GM18508 (cell line): ENCODE results near the gene CEBPZOS.

Experiments used
- ATAC-seq: cut with Tn5 transposase; IDR thresholded peaks from one replicate; pipeline ENCODE4 v1.9.1; 2021; ENCODE audit warnings: moderate number of reproducible peaks; ENCODE audit not compliant: insufficient read depth, unreplicated experiment

Gene CEBPZOS

GRCh38 chr2:37196320-37197195 lies at the start of gene CEBPZOS:
CEBPZOS (plus strand) TSS chr2:37196496; CDS start chr2:37199705, 3,209 bp downstream.
- peak; percentile 42 for ATAC-seq

DNA sequence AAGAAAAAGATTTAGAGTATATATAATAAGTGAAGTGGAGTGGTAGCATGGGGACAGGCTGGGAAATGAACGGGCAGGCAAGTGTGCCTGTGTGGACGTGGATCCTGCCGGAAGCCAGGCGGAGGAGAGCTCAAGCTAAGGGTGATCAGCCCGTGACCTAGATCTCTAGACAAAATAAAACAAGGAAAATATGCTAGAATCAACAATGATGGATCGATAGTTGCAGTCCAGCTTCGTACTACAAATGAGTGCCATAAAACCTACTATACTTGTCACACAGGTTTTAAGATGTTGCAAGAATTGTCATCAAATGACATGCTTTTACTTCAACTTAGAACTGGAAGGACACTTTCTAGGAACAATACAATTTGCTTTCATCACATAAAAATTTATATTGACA lies 48.0 kb upstream of the CEBPZOS start:
- ATAC-seq: no peak

- no peak for ATAC-seq
Measured at GRCh38 chr2:37149626-37150322, 46.5 kb upstream of the CEBPZOS start.

- ATAC-seq: no peak
Measured at GRCh38 chr2:37153224-37153623, 43.1 kb upstream of the CEBPZOS start.

DNA sequence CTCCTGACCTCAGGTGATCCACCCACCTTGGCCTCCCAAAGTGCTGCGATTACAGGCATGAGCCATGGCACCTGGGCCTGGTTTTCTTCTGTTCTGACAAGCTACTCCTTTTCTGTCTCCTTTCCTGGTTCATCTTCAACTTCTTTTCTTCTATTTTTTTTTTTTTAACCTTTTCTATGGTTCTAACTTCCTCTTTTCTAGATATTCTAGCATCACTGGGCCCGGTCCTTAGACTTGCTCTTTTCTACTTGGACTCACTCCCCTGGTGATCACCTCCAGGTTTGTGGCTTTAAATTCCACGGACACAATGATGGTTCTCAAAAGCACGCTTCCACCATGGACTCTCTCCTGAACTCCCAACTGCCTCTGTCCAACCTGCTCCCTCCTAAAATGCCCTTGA lies 41.5 kb upstream of the CEBPZOS start:
- no peak for ATAC-seq

GRCh38 chr2:37156071-37156856 lies 40.0 kb upstream of the CEBPZOS start:
- no peak for ATAC-seq

GRCh38 chr2:37156857-37157714 lies 39.2 kb upstream of the CEBPZOS start, which contains the start of gene EIF2AK2:
EIF2AK2 (minus strand) TSS chr2:37156980; CDS start chr2:37147806, 9,174 bp downstream.
- ATAC-seq: peak; percentile 72

DNA sequence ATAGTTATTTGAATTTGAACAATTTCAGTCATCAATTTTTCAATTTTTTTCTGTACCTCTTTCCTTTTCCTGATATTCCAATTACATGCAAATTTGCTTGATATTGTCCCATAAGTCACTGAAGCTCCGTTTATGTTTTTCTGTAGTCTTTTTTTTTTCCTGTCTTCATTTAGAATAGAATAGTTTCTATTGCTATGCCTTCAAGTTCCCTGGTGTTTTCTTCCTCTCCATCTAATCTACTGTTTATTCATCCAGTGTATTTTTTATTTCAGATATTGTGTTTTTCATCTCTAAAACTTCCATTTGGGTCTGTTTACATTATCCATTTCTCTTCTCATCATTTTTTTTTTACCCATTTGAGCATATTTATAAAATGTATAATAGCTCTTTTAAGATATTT lies 31.5 kb upstream of the CEBPZOS start:
- no peak for ATAC-seq

- ATAC-seq: no peak
Measured at GRCh38 chr2:37167636-37168180, 28.6 kb upstream of the CEBPZOS start.

GRCh38 chr2:37168217-37168981 lies 27.9 kb upstream of the CEBPZOS start:
- no peak for ATAC-seq

DNA sequence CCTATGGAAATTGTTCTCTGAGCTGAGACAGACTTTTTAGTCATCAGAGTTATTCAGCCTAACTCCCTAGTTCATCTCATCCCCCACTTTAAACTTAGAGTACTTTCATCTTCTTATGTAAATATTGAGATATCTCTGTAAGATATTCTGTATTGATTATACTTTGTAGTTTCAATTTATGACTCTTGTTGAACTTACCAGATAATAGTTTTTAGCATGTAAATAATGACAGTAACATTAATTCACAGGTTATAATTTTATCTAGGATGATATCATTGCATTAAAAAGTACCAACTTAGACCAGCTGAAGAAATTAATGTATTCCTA lies 24.7 kb upstream of the CEBPZOS start:
- ATAC-seq: no peak

- ATAC-seq: no peak
Measured at GRCh38 chr2:37173741-37174140, 22.6 kb upstream of the CEBPZOS start.

DNA sequence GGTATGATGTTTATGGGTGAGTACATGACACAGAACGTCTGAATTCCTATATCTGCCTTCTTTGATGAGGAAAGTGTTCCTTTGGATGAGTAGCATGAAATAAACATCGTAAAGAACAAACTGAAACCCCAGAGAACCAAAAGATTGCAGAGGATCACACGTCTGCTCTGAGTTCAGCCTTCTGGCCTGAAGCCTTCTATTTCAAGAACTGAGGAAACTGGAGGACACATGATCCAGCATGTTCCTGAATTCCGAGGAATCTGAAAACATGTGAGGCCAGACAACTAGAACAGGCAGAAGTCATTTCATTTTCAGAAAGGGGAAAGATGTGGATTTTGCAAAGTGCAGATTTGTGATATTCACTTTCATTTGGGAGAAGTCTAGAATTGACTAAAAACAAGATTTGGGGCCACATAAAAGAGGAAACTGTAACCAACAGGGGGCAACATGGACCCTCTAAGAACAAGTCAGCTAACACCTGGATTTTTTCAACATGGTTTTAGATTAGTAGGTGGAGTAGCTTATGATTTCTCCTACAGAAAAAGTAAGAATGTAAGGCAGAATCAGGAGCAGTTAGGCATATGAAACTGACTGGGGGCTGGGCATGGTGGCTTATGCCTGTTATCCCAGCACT lies 16.2 kb upstream of the CEBPZOS start:
- no peak for ATAC-seq

- ATAC-seq: no peak
Measured at GRCh38 chr2:37180640-37181039, 15.7 kb upstream of the CEBPZOS start.

DNA sequence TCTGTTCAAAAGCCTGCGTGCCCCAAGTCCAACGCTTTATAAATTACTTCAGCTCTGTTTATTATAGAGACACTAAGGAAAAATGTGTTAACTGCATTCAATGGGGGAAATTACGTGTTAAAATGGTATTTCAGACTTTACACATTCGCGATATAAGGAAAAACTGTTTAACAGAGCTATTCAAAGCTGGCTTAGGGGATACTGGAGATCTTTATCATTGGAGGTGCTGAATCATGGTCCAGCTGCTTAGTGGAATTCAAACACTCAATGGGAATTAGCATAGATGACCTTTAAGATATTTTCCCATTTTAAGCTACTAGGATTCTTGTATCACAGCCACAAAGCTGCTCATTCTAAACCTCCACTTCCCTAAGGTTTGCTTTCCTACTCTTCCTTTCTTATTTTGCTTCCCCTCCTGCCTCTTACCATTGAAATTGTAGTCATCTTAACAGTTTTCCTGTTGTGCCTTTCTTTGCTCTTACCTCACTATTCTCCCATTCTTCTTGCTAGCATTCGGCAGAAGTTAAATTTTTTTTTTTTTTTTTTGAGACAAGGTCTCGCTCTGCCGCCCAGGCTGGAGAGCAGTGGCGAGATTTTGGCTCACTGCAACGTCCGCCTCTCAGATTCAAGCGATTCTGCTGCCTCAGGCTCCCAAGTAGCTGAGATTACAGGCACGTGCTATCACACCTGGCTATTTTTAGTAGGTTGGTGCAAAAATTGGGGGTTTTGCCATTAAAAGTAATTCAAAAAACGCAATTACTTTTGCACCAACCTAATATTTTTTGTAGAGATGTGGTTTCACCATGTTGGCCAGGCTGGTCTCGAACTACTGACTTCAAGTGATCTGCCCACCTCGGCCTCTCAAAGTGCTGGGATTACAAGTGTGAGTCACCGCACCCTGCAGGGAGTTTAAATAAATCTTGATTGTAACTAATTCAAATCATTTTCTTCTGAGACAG lies 14.3 kb upstream of the CEBPZOS start:
- ATAC-seq: no peak

- no peak for ATAC-seq
Measured at GRCh38 chr2:37188570-37188969, 7.7 kb upstream of the CEBPZOS start, which contains the start of gene SULT6B1. SULT6B1 (minus strand) TSS chr2:37188670; CDS start chr2:37188640, 30 bp downstream.

DNA sequence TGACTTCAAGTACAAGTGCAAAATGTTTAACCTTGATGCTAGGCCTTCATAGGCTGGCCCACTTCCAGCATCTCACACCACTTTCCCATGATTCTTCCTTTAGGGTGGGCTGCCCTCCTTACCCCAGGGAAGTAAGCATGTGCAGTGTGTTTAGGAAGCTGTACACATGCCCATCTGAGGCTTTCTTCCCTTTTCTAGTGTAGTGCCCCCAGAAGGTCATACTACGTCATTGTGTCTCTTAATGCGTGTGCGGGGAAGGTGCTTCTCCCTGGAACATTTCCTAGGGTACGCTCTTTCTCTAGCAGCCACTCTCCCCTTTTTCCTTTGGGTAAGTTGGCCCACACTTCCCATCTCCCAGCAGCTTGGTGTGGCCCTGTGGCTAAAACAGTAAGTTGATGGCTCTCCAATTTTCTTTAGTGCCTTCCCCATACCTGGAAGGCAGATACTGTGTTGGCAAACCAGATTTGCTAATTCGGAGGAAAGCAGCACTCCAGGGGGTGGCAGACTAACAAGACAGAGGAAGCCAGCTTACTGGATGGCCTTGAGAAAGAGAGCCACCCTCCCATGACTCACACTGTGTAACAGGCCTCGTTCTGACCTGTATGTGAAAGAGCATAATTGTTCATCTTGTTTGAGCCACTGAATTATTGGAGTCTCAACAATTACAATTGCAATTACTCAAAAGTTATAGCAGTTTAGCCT lies 6.7 kb upstream of the CEBPZOS start:
- ATAC-seq: no peak
